HG02981 (cell line): ENCODE data around the gene C19orf44.
"Not testable (repeated sequence)": the region's sequence is repeated elsewhere in the genome, so short reads cannot be mapped to it uniquely, and the experiment has no call there.

Experiments
- ATAC-seq: cut with Tn5 transposase; IDR thresholded peaks from one replicate; pipeline ENCODE4 v1.9.1; 2021; ENCODE audit warnings: mild to moderate bottlenecking, moderate library complexity; ENCODE audit not compliant: unreplicated experiment

The C19orf44 gene

DNA sequence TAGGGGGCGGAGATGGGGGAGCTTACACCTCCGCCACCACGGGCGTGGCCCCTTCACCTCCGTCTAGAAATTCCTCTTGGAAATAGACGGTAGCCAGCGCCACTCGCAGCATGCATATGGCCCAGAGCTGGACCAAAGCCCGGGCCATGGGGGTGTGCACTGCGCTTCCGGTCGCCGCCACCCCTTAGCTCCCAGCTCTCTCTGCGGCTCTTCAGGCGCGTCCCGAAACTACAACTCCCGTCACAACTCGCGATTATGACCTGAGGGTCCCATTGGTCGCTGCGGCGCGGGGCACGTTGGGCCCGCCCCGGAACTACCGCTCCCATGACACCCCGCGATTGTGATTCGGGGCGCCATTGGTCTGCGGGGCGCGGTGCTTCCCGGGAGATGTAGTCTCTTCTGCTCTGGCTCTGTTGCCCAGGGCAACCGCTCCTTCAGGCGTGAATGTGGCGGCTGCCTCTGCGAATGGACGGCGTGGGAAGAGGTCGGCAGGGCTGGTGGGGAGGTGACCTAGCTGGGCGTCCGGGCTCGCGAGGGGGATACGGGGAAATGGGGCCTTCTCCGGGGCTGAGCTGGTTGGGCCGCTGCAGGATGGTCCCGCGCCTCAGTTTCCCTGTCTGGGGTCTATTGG is at the start of gene C19orf44, which contains the start of gene CALR3:
Gene C19orf44, plus strand, starts transcription at position 413 of the 631 bp plus-strand sequence. CDS start 4,399 bp downstream, outside the sequence.
Gene CALR3, minus strand, starts transcription at position 186 of the 631 bp plus-strand sequence. Its CDS starts 38 bp downstream, at position 148.
- peak; percentile 97 for ATAC-seq

DNA sequence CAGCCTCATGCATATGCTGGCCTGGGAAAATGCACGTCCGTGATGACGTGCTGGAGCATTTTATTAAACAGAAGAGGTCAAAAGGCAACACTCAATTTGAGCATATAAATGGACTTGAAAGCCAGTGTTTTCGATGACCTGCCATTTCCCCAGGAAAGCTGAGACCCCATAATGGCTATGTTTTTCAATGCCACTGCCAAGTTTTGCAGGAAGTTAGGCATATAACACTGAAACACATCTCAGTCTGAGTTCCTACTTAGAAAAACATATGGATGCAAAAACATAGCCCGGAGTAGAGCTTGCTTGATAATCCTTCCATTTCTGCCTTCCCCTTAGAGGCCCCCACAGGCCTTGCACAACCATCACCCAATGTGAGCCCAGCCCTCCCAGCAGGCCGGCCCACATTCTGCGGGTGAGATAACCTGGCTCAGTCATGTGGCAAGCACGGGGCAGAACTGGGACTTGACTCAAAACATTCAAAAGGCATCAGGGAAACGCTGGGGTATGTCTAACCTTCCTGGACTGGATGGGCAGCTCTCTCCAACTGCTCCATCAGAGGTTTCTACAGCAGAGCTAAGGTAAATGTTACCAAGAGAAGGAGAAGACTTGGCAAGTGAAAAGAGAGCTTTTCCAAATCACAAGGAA is 49.3 kb upstream of the C19orf44 start:
- ATAC-seq = no peak

DNA sequence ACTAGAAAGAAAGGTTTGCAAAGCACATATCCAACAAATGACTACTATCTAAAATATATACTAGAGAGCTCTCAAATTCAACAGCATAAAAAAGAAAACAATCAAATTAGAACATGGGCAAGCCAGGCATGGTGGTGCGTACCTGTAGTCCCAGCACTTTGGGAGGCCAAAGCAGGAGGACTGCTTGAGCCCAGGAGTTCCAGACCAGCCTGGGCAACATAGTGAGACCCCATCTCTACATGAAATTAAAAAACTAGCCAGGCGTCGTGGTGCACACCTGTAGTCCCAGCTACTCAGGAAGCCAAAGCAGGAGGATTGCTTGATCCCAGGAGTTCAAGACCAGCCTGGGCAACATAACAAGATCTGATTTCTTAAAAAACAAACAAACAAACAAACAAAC is 47.3 kb upstream of the C19orf44 start:
- ATAC-seq = not testable (repeated sequence)

DNA sequence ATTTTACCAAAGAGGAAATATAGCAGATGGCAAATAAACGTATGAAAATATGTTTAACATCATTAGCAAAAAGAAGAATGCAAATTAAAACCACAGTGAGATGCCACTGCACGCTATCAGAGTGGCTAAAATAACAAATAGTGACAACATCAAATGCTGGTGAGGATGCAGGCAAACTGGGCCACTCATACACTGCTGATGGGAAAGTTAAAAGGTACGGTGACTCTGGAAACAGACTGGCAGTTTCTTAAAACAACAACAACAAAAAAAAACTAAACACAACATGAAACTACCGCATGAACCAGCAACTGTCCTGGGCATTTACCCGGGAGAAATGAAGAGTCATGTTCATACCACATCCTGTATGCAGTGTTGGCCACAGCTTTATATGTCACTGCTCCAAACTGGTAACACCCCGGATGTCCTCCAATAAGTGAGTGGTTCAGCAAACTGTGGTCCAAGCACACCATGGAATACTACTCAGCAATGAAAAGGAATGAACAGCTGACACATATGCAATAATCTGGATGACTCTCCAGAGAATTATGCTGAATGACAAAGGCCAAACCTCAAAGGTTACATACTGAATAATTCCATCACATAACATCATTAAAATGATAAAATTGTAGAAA is 46.7 kb upstream of the C19orf44 start:
- peak; percentile 50 for ATAC-seq

DNA sequence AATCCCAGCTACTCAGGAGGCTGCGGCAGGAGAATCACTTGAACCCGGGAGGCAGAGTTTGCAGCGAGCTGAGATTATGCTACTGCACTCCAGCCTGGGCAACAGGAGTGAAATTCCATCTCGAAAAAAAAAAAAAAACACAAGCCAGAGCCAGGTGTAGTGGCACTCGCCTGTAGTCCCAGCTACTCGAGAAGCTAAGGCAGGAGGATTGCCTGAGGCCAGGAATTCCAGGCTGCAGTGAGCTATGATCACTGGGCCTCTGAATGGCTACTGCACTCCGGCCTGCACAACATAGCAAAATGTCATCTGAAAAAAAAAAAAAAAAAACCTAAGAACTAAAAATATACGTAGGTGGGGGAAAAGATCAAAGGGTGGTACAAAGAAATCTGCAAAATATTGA is 43.9 kb upstream of the C19orf44 start:
- no peak for ATAC-seq

DNA sequence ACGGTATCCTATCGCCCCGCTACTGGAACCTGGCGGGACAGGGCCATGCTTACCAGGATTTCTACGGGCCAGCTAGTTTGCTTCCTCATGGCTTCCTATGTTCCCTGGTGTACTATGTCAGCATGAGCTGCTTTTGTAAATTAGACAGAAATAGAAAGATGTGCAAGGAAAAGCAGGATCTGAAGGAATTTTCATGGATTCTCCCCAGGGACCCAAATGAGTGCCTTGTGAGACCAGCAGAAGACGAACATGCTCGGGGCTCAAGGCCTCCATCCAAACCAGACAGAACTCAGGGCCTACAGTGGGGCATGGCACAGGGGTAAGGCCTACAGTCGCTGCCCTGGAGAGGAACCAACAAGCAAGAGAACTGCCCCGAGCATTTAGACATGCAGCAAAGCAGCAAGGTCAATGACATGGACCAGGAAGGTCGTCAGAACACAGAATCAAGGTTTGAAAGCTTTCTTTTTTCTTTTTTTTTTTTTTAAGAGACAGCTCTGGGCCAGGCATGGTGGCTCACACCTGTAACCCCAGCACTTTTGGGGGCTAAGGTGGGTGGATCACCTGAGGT is 41.8 kb upstream of the C19orf44 start:
- no peak for ATAC-seq

DNA sequence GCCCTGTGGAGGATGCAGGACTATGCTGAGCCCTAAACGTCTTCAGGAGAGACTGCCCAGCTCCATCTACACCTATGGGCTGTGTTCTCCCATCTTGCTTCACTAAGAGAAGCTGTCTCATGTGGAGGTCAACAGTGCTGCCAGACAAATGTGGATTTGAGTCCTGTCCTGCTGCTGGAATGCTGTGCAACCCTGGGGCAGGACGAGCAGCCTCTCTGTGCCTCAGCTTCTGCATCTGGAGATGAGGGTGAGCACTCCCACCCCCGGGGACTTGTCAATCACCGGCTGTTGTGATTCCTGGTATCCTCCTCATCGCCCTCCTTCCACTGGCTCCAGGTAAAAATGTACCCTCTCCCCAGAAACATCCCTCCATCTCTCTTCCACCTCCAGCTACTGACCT is 40.7 kb upstream of the C19orf44 start:
- no peak for ATAC-seq

DNA sequence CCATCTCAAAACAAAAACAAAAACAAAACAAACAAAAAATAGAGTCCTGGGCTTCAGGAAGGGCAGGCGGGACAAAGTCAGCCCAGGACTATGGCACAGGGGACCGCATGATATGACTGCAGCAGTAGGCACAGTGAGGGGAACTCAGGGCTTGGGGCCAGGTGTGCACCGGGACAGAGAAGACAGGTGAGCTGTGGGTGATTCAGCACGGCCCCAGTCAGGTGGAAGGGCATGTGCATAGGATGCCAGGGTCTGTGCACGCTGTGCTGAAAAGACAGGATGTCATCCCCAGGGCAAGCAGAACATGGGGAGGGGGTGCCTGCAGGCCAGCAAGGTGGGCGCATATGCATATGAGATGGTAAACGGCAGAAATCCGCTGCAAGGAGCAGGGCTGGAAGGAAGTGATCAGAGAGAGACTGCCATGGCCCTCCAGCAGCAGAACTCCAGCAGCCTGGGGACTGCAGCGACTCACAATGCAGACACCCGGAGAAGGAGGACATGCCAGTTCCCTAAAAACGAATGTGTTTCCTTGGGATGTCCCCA is 39.5 kb upstream of the C19orf44 start:
- no peak for ATAC-seq

DNA sequence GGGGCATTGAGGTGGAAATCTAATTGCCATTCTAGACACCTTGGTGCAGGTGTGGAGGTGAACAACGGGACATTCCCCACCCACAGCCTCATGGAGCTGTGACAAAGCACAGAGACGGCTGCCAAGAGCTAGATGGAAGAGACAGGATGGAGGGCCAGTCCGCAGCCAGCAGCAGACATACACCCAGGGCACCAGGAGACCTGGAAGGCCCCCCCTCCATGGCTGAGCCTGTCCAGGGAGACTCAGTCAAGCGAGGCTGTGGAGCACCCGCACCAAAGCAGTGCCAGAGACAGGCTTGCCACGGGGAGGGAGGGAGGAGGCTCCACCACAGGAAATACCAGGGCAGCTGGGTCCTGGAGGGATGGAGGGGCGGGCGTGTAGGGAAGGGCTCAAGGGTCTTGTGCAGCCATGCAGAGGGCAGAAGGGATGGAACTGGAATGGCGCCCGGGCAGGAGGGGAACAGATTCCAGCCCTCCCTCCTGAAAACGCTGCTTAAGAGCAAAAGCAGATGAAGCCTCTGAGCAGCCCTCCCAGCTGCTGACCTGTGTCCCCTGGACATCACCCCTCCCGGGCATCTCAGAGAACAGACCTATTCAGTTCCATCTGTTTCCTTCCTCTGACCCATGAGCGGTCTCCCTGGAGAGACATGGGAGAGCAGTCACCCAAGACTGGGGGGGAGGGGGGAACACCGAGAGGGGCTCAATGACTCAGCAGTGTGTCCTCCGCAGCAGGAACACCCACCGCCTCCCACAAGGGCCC is 38.8 kb upstream of the C19orf44 start:
- no peak for ATAC-seq

DNA sequence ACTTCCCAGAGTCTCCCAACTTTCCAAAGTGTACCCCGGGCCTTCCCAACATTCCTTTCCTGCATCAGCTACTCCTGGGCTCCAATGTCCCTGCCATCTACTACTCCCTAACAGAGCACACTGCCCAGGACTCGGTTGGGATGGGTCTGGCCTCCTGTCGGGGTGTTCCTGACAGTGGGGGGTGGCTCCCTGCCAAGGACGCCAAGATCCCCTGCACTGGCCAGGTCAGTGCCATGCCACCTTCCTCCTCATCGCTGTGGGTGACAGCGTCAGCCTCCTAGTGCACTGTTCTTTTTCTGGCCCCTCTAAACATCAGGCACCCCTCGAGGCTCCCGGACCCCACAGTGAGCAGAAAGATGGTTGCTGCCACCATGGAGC is 38.3 kb upstream of the C19orf44 start:
- no peak for ATAC-seq

DNA sequence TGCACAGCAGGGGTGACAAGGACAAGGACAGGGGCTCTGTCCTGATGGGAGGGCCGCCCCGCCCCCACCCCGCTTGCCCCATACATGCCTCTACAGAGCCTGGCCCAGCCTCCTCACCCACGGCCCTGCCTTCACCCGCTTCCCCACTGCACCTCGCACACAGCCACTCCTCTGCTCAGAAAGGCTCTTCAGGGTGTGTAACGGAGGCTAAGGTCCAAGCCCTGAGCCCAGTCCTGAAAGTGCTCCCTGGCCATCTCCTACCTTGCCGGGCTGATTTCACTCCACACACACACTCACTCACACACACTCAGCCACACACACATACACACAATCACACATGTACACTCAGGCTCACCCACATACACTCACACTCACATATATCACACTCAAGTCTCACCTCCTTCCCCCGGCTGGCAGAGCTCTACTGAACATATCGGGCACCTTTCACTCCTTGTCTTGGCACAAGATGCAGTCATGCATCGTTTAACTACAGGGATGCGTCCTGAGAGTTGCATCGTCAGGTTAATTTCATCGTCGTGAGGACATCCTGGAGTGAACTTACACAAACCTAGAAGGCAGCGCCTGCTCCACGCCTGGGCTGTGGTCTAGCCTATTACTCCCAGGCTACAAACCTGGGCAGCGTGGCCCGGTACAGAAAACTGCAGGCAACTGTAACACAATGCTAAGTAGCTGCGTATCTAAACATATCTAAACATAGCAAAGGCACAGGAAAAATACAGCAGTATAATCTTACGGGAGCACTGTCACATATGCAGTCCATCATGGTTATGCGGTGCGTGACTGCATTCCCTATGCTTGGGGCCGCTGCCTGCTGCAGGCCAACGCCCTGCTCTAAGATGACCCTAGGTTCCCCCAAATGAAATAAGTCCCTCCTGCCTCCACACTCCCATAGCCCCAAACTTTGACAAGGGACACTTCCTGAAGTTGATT is 37.5 kb upstream of the C19orf44 start:
- ATAC-seq = no peak

DNA sequence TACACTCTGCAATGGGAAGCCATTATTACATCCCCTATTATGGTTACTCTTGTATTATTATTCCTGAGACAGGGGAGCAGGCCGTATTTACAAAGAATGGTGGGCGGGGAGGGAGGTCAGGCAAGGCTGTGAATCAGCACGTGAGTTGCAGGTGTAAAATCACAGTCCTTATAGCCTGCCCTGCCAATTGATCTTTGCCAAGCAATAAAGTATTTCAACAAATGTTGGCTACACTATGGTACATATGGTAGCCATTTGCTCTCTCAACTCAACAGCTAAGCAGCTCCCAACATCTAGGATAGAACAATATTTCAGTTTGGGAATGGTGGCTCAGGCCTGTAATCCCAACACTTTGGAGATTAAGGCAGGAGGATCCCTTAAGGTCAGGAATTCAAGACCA is 36.5 kb upstream of the C19orf44 start:
- no peak for ATAC-seq

DNA sequence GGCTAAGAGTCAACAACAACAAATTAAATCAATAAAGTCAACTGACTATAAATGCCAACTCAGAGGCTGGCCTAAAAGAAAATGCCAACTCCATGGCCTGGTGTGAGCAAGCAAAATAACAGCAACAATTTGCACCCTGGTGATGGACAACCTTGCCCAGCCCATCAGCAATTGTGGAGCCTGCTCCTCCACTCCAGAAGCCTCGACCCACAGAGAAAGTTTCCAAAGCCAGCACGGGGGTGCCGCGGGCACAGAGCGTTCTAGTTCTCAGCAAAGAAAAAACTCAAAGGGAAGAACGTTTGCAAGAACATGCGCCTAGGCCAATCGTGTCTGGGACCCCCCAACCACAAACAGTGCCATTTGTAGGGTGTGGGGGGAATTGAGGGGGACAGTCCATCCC is 35.7 kb upstream of the C19orf44 start:
- ATAC-seq = no peak

DNA sequence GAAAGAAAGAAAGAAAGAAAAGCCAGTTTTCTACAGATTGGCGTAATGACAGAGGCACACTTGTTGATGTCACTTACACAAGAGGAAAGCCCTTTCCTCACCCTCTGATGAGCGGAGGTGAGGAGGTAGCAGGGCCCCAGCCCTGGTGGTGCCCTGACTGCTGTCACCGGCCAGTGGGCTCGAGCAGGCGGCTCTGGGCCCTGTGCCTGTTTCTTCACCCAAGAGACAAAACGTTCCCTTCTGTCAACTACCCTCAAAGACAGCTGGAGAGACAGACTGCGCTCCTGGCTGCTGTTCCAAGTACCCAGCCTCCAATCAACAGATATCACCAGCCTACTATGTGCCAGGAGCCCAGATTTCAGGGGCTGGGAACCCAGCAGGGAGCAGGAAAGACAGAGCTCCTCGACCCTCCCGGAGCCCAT is 34.6 kb upstream of the C19orf44 start:
- ATAC-seq = no peak

DNA sequence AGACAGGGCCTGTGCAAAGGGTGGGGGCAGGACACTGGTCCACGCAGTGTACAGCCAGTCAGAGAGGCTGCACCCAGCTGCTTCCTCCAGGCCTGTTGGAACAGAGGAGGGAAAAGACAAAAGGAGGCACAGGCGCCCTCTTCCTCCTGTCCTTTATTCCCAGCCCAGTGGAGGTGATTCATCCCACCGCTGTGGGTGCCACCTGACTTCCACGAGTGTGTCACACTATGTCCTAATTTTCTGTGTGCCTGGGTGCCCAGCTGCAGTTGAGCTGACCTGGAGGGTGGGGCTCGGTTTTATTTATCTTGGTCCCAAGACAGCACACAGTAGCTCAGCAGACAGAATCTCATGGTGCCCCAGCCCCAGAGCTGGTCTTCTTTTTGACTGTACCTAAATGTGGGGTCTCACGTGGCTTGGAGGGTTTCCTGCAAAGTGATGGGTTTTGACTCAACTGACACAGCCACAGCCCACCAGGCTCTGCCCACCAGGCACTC is 33.4 kb upstream of the C19orf44 start:
- no peak for ATAC-seq

DNA sequence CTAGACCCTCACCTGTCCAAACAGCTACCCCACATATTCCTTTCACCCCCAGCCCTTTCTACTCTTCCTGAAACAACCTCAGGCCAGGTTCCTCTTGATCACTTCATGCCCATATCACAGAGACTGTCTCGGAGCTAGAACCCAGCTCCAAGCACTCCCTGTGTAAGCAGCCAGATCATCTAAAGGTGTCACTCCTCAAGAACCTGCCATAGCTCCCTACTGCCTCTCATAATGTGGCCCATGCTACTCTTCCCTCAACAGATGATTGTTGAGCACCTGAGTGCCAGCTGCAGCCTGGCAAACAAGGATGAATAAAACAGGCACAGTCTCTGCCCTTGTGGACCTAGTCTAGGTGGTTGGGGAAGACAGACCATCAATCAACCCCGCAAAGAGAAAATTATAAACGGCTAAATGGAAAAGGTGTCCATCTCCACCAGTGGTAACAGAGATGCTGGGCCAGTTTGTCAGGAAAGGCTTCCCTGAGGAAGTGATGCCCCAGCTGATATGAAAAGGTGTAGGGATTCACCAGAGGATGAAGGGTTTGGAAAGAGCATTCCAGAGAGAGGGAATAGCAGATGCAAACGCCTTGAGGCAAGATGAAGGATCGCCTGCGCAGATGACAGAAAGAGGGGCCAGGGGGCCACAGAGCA is 32.7 kb upstream of the C19orf44 start:
- ATAC-seq = no peak

DNA sequence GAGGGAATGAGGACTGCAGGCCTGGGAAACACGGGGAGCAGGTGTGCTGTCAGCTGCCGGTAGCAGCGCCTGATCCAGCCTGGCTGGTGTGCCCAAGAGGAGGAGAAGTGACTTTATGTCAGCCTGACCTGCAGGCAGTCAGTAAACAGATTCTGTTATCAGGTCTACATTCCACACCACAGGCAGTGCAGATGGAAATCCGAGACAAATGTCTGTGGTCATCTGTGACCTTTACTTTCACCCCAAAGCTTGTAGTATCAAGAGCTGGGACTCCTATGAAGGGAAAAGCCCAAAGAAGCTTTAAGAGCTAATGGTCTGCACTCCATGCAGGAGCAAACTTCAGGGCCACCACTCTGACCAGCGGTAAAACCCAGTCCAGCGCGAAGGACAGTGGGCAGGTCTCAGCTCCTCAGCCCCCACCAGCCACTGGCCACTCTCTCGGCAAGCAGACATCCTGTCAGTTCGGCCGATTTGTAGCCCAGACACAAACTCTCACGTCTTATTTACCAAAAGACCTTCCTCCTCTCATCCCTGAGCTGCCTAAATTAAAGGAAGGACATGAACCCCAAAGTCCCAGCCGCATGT is 32.1 kb upstream of the C19orf44 start:
- no peak for ATAC-seq

DNA sequence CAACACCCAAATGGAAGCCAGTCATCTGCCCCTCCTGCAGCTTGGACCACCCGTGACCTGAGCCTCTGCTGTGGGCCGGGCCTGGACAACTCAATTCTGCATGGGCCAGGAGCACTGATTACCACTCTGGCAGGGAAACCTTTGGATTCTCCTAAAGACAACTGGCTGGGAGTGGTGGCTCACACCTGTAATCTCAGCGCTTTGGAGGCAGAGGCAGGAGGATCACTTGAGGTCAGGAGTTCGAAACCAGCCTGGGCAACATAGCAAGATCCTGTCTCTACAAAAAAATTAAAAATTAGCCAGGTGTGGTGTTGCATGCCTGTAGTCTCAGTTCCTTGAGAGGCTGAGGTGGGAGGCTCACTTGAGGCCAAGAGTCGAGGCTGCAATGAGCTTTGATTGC is 31.0 kb upstream of the C19orf44 start:
- no peak for ATAC-seq
